ENCODE data around the gene CYB5RL. TPM values are rescaled to one million over a fixed set of nuclear protein-coding genes. Genes with fewer than 3 reads are reported as not detected.

CYB5RL gene
- total RNA-seq, 1 donor from 2014 or later: 8.8 TPM

DNA sequence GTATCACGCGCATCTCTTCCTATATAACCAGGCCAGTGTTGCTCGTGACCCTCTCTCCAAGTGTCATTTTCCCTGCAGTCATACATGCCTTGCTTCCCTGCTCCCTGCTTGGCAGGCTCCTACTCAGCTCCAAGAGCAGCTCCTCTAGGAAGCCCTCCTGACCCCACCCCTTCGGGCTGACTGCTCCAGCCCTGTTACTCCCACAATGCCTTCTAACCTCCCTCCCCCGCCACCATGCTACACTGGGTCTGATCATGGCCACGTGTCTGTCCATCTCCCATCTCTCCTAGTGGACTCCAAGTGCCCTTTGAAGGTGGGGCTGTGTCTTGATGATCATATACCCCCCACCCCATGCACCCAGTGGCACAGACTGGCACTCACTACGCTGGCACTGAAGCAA lies 44.8 kb upstream of the CYB5RL start:
- no peak overlapping the region for H3K4me3 ChIP-seq
- no peak for DNase-seq
- intact Hi-C loops (cut with DNase I): no loop called here
- H3K4me1 ChIP-seq: no peaks in the 10 kb centered on the region
- no peaks in the 10 kb centered on the region for H3K9me3 ChIP-seq
- no peak overlapping the region for H3K27ac ChIP-seq
- no peaks in the 10 kb centered on the region for H3K27me3 ChIP-seq
- no peak for ATAC-seq
- H3K36me3 ChIP-seq: peaks cover 21% of the 10 kb centered on the region
- no peak for TF ChIP-seq CTCF (IDR thresholded peaks at IDR 0.05)

GRCh38 chr1:54243022-54243421 lies 43.2 kb upstream of the CYB5RL start:
- Histone ChIP-seq H3K27ac (no peak overlapping the region), H3K36me3 (peaks cover 37% of the 10 kb centered on the region), H3K9me3 (no peaks in the 10 kb centered on the region), H3K27me3 (no peaks in the 10 kb centered on the region), H3K4me1 (no peaks in the 10 kb centered on the region), H3K4me3 (no peak overlapping the region)
- DNase-seq (no peak), ATAC-seq (no peak)
- intact Hi-C loops (cut with DNase I): no loop called here
- TF ChIP-seq CTCF (IDR thresholded peaks at IDR 0.05): no peak

- no peaks in the 10 kb centered on the region for H3K9me3 ChIP-seq
- no peak overlapping the region for H3K4me3 ChIP-seq
- H3K4me1 ChIP-seq: no peaks in the 10 kb centered on the region
- H3K27me3 ChIP-seq: no peaks in the 10 kb centered on the region
- peaks cover 53% of the 10 kb centered on the region for H3K36me3 ChIP-seq
- TF ChIP-seq CTCF (IDR thresholded peaks at IDR 0.05): no peak
- DNase-seq (no peak), ATAC-seq (no peak)
- no peak overlapping the region for H3K27ac ChIP-seq
- intact Hi-C loops (cut with DNase I): no loop called here
Observed at GRCh38 chr1:54241364-54241763, 41.5 kb upstream of the CYB5RL start.

DNA sequence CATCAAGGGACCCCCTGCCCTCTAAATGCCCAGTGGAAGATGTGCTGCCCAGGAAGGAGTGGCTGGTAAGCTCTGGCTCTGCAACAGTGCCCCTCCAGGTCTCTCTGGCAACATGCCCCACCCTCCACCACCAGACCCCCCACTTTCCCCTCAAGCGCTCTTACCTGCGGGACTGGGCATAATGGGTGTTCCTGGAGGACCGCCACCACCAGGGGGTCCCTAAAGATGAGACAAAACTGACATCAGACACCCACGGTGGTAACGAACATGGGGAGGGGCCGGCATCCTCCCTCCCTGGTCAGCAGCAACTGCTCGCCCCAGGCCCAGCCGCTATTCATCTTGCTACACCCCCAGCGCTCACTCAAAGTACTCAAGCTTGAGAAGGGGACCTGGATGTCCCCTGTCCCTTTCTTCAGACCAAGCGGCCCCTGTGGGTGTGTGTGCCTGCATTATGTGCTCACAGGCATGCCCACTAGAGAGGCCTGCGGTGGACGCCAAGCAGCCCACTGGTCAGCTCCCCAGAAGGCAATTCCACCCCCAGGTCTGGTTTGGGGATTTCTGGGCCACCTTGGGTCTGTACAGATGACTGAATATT lies 41.0 kb upstream of the CYB5RL start:
- H3K9me3 ChIP-seq: no peaks in the 10 kb centered on the region
- intact Hi-C loops (cut with DNase I): no loop called here
- no peak for ATAC-seq
- no peaks in the 10 kb centered on the region for H3K27me3 ChIP-seq
- no peaks in the 10 kb centered on the region for H3K4me1 ChIP-seq
- H3K36me3 ChIP-seq: peaks cover 58% of the 10 kb centered on the region
- no peak overlapping the region for H3K4me3 ChIP-seq
- H3K27ac ChIP-seq: no peak overlapping the region
- no peak for TF ChIP-seq CTCF (IDR thresholded peaks at IDR 0.05)
- no peak for DNase-seq

GRCh38 chr1:54239631-54240031 lies 39.8 kb upstream of the CYB5RL start:
- intact Hi-C loops (cut with DNase I): no loop called here
- Histone ChIP-seq H3K36me3 (peaks cover 62% of the 10 kb centered on the region), H3K4me1 (no peaks in the 10 kb centered on the region), H3K9me3 (no peaks in the 10 kb centered on the region), H3K27ac (no peak overlapping the region), H3K4me3 (no peak overlapping the region), H3K27me3 (no peaks in the 10 kb centered on the region)
- no peak for ATAC-seq
- DNase-seq: no peak
- TF ChIP-seq CTCF (IDR thresholded peaks at IDR 0.05): no peak

- intact Hi-C loops (cut with DNase I): no loop called here
- no peak overlapping the region for H3K4me3 ChIP-seq
- ATAC-seq (no peak), DNase-seq (no peak)
- no peaks in the 10 kb centered on the region for H3K27me3 ChIP-seq
- H3K27ac ChIP-seq: no peak overlapping the region
- H3K36me3 ChIP-seq: peaks cover 62% of the 10 kb centered on the region
- no peaks in the 10 kb centered on the region for H3K4me1 ChIP-seq
- TF ChIP-seq CTCF (IDR thresholded peaks at IDR 0.05): no peak
- no peaks in the 10 kb centered on the region for H3K9me3 ChIP-seq
Observed at GRCh38 chr1:54239035-54239383, 39.2 kb upstream of the CYB5RL start.

All from upper lobe of right lung (tissue), 1 donor.